NCI-H187 (cell line): ENCODE data around the gene MAP2.

ENCODE experiments used
- DNase-seq, 2 experiments: peaks; one replicate each; lab custom pipeline; 2025; lab: John Stamatoyannopoulos, UW

Gene MAP2

GRCh38 chr2:209726311-209726710 is 302.5 kb downstream of the MAP2 start:
- no peak for DNase-seq

GRCh38 chr2:209727077-209727476 is 303.2 kb downstream of the MAP2 start:
- DNase-seq, result no peak

GRCh38 chr2:209734805-209735204 is 311.0 kb downstream of the MAP2 start:
- DNase-seq, result no peak

- no peak for DNase-seq
Measured at GRCh38 chr2:209741953-209742352, 318.1 kb downstream of the MAP2 start.

GRCh38 chr2:209753020-209753419 is 329.2 kb downstream of the MAP2 start:
- DNase-seq, result no peak

- no peak for DNase-seq
Measured at GRCh38 chr2:209757163-209757562, 333.3 kb downstream of the MAP2 start.

- no peak for DNase-seq
Measured at GRCh38 chr2:209761566-209761965, 337.7 kb downstream of the MAP2 start.

- no peak for DNase-seq
Measured at GRCh38 chr2:209762563-209762962, 338.7 kb downstream of the MAP2 start.

- no peak for DNase-seq
Measured at GRCh38 chr2:209763106-209763505, 339.3 kb downstream of the MAP2 start.

GRCh38 chr2:209766613-209767012 is 342.8 kb downstream of the MAP2 start:
- DNase-seq, result no peak

- no peak for DNase-seq
Measured at GRCh38 chr2:209767316-209767715, 343.5 kb downstream of the MAP2 start.

- no peak for DNase-seq
Measured at GRCh38 chr2:209768557-209768956, 344.7 kb downstream of the MAP2 start.

- peak in 1 of 2 experiments; percentile 3 for DNase-seq
Measured at GRCh38 chr2:209771474-209772289, 347.8 kb downstream of the MAP2 start, which contains the start of gene UNC80. TSS of gene UNC80 (plus strand) at chr2:209771832. CDS start at chr2:209772073, 241 bp downstream.

GRCh38 chr2:209772290-209772685 is 348.4 kb downstream of the MAP2 start:
- DNase-seq, result no peak

- no peak for DNase-seq
Measured at GRCh38 chr2:209773377-209773776, 349.5 kb downstream of the MAP2 start.
